ENCODE measurements around the gene TMEM217.

- TF ChIP-seq CTCF (IDR thresholded peaks at IDR 0.05; ENCODE audit: low read length) (no peak), EZH2 (IDR thresholded peaks at IDR 0.05; ENCODE audit: borderline replicate concordance, low read length) (no peak)
These were observed 52.0 kb downstream of the TMEM217 start for GRCh38 chr6:37205997-37206340.

Measured in OCI-LY1 (cell line).